Measurements from ENCODE around the gene HCCS. TPM values are rescaled to one million over a fixed set of nuclear protein-coding genes. Genes with fewer than 3 reads are reported as not detected.

HCCS gene
- total and polyA plus RNA-seq, 2 donors (not counting 1 experiment from before 2014, with no cell fraction given) = 5.8 to 16.7 TPM

DNA sequence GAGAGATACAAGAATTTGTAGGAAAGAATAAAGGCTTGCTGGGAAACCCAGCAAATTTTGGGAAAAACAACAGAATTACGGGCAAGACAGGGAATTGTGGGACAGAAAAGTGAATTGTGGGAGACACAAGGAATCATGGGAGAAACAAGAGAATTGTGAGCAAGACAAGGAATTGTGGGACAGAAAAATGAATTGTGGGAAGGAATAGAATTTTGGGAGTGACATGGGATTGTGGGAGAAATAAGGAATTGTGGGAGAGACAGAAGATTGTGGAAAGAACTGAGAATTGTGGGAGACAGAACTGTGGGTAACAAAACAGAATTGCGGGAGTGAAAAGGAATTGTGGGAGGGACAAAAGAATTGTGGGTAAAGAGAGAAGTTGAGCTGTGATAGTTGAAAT is 1.2 kb upstream of the HCCS start:
- H3K4me2 ChIP-seq (replicated peaks; ENCODE audit: low read depth, low read length, poor library complexity, severe bottlenecking) = no peak overlapping the region
- POLR2A ChIA-PET = no interaction called here
- H3K9me3 ChIP-seq (ENCODE audit: control extremely low read depth in 1 of 3, control insufficient read depth in 2 of 3, insufficient read depth in 1 of 3, low read length in 2 of 3) = no peaks in the 10 kb centered on the region
- no peak overlapping the region for H3K27ac Mint-ChIP-seq
- H2AFZ ChIP-seq (ENCODE audit: insufficient read depth, low read depth, low read length, poor library complexity, severe bottlenecking) = peak overlapping the region; percentile 68
- H3K4me1 Mint-ChIP-seq = peaks cover 32% of the 10 kb centered on the region
- H3K4me3 Mint-ChIP-seq = no peak overlapping the region
- CTCF ChIA-PET = no interaction called here
- H3K36me3 ChIP-seq (replicated peaks in 1 of 2; ENCODE audit: control extremely low read depth in 1 of 2, control insufficient read depth in 1 of 2, extremely low read depth in 1 of 2, insufficient read depth in 2 of 2, low read length in 1 of 2) = peaks cover 0 to 9% of the 10 kb centered on the region in 2 experiments
- no peaks in the 10 kb centered on the region for H4K20me1 ChIP-seq (ENCODE audit: control insufficient read depth, insufficient read depth, low read length, poor library complexity, severe bottlenecking)
- DNase-seq (no peak), ATAC-seq (ENCODE audit: low read depth) (no peak)
- TF ChIP-seq, protein P1, sequence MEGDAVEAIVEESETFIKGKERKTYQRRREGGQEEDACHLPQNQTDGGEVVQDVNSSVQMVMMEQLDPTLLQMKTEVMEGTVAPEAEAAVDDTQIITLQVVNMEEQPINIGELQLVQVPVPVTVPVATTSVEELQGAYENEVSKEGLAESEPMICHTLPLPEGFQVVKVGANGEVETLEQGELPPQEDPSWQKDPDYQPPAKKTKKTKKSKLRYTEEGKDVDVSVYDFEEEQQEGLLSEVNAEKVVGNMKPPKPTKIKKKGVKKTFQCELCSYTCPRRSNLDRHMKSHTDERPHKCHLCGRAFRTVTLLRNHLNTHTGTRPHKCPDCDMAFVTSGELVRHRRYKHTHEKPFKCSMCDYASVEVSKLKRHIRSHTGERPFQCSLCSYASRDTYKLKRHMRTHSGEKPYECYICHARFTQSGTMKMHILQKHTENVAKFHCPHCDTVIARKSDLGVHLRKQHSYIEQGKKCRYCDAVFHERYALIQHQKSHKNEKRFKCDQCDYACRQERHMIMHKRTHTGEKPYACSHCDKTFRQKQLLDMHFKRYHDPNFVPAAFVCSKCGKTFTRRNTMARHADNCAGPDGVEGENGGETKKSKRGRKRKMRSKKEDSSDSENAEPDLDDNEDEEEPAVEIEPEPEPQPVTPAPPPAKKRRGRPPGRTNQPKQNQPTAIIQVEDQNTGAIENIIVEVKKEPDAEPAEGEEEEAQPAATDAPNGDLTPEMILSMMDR (IDR thresholded peaks at IDR 0.05) = no peak
- no peak for TF ChIP-seq EZH2 (IDR thresholded peaks at IDR 0.05; ENCODE audit: borderline replicate concordance, insufficient read depth, low read depth, low read length, poor library complexity, severe bottlenecking)
- H3K27ac ChIP-seq (ENCODE audit: low read length in 2 of 2) = no peak overlapping the region
- no peak overlapping the region for H3K9ac ChIP-seq (ENCODE audit: low read length)
- H3K4me3 ChIP-seq (ENCODE audit: control extremely low read depth in 1 of 5, extremely low read depth in 1 of 5, insufficient read depth in 1 of 5, low read depth in 2 of 5, low read length in 4 of 5) = no peak overlapping the region
- WGBS (ENCODE audit: insufficient coverage) = 94% methylated on average over 2 of the region's 2 CpGs
- peaks cover 7% of the 10 kb centered on the region for H3K79me2 ChIP-seq (ENCODE audit: control insufficient read depth, insufficient read depth, low read length)
- H3K4me1 ChIP-seq (ENCODE audit: control insufficient read depth in 2 of 2, insufficient read depth in 2 of 2, low read length in 2 of 2) = peaks cover 18 to 34% of the 10 kb centered on the region in 2 donors
- H3K27me3 Mint-ChIP-seq = no peaks in the 10 kb centered on the region
- no peaks in the 10 kb centered on the region for H3K27me3 ChIP-seq (replicated peaks in 1 of 4; ENCODE audit: control extremely low read depth in 1 of 4, control insufficient read depth in 3 of 4, insufficient read depth in 4 of 4, low read length in 3 of 4)
- intact Hi-C loops (cut with micrococcal nuclease) = loop anchor here (2.0 to 5.0 kb wide), 2 partner anchors 649 to 998 kb away; partner anchors contain the start of gene MSL3
- no peaks in the 10 kb centered on the region for H3K9me3 Mint-ChIP-seq (ENCODE audit: insufficient read depth)

DNA sequence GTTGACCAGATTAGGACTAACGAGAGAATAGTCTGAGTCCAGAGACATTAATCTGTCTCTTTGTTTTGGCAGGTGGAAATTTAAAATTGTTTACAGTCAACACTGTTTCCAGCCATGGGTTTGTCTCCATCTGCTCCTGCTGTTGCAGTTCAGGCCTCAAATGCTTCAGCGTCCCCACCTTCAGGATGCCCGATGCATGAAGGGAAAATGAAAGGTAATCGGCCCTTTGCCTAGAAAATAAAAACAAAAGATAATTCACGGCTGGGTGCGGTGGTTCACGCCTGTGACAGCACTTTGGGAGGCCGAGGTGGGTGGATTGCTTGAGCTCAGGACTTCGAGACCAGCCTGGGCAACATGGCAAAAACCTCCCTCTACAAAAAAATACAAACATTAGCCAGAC is 815 bp downstream of the HCCS start:
- WGBS (ENCODE audit: insufficient coverage) = 63% methylated on average over 3 of the region's 9 CpGs

More for the DNA sequence above, 815 bp downstream of the HCCS start:
- Mint-ChIP-seq H3K27me3 (no peaks in the 10 kb centered on the region), H3K27ac (peak overlapping the region; percentile 95), H3K4me3 (no peak overlapping the region), H3K4me1 (peaks cover 36% of the 10 kb centered on the region), H3K9me3 (ENCODE audit: insufficient read depth) (no peaks in the 10 kb centered on the region)
- Histone ChIP-seq H3K9ac (ENCODE audit: low read length) (peak overlapping the region; percentile 94), H4K20me1 (ENCODE audit: control insufficient read depth, insufficient read depth, low read length, poor library complexity, severe bottlenecking) (no peaks in the 10 kb centered on the region), H3K4me2 (replicated peaks; ENCODE audit: low read depth, low read length, poor library complexity, severe bottlenecking) (peak overlapping the region; percentile 76), H3K79me2 (ENCODE audit: control insufficient read depth, insufficient read depth, low read length) (peaks cover 7% of the 10 kb centered on the region), H3K4me3 (ENCODE audit: control extremely low read depth in 1 of 5, extremely low read depth in 1 of 5, insufficient read depth in 1 of 5, low read depth in 2 of 5, low read length in 4 of 5) (peak overlapping the region; percentile 42 to 84 (median 75)), H3K27me3 (replicated peaks in 1 of 4; ENCODE audit: control extremely low read depth in 1 of 4, control insufficient read depth in 3 of 4, insufficient read depth in 4 of 4, low read length in 3 of 4) (no peaks in the 10 kb centered on the region), H3K9me3 (ENCODE audit: control extremely low read depth in 1 of 3, control insufficient read depth in 2 of 3, insufficient read depth in 1 of 3, low read length in 2 of 3) (no peaks in the 10 kb centered on the region), H2AFZ (ENCODE audit: insufficient read depth, low read depth, low read length, poor library complexity, severe bottlenecking) (no peak overlapping the region), H3K4me1 (ENCODE audit: control insufficient read depth in 2 of 2, insufficient read depth in 2 of 2, low read length in 2 of 2) (peaks cover 18 to 34% of the 10 kb centered on the region in 2 donors), H3K36me3 (replicated peaks in 1 of 2; ENCODE audit: control extremely low read depth in 1 of 2, control insufficient read depth in 1 of 2, extremely low read depth in 1 of 2, insufficient read depth in 2 of 2, low read length in 1 of 2) (peaks cover 0 to 27% of the 10 kb centered on the region in 2 experiments), H3K27ac (ENCODE audit: low read length in 2 of 2) (peak overlapping the region; percentile 93 to 96)
- DNase-seq (no peak), ATAC-seq (ENCODE audit: low read depth) (no peak)
- CTCF ChIA-PET = no interaction called here
- TF ChIP-seq, protein P1 (IDR thresholded peaks at IDR 0.05) = no peak
- TF ChIP-seq EZH2 (IDR thresholded peaks at IDR 0.05; ENCODE audit: borderline replicate concordance, insufficient read depth, low read depth, low read length, poor library complexity, severe bottlenecking) = no peak
- POLR2A ChIA-PET = no interaction called here
- intact Hi-C loops (cut with micrococcal nuclease) = loop anchor here (2.0 to 5.0 kb wide), 2 partner anchors 647 to 1000 kb away; partner anchors contain the start of gene MSL3
